H1 (cell line): ENCODE data around the gene CCNI. TPM values are rescaled to one million over a fixed set of nuclear protein-coding genes. Genes with fewer than 3 reads are reported as not detected.

ENCODE experiments used
- CTCF ChIA-PET: fragments of 300-600 bp; sonication (Branson Sonifier 250); formaldehyde crosslinking; loops from one replicate; lab custom pipeline; 2021; ENCODE audit not compliant: partially characterized antibody; lab: Charles Lee
- POLR2A ChIA-PET: fragments of 300-600 bp; sonication (Branson Sonifier 250); formaldehyde crosslinking; loops from one replicate; lab custom pipeline; 2021; ENCODE audit warnings: inconsistent platforms; ENCODE audit not compliant: partially characterized antibody; lab: Charles Lee
- DNase-seq, 2 experiments: peaks; one replicate each; pipeline versions ENCODE4 v3.0.0 to v3.0.0-alpha.2; 2010 to 2022; ENCODE audit warnings: low spot score in 2 of 2, low read depth in 1 of 2, mixed read lengths in 1 of 2
- FAIRE-seq: peaks from 2 replicates; lab custom pipeline; 2011; peaks lifted over from hg19 to GRCh38; lab: Jason Lieb, UNC
- H2AFZ ChIP-seq: 2 replicates; pipeline ENCODE4 v1.8.1; 2012; ENCODE audit warnings: low read length, inconsistent platforms
- H2AK5ac ChIP-seq: 2 replicates; pipeline ENCODE4 v1.6.1; 2013; ENCODE audit warnings: low read depth, low read length
- H2BK120ac ChIP-seq: replicated peaks from 2 replicates; pipeline ENCODE3; 2013; ENCODE audit warnings: low read depth, low read length, inconsistent platforms
- H2BK12ac ChIP-seq: 2 replicates; pipeline ENCODE4 v1.6.1; 2013; ENCODE audit warnings: low read depth, low read length
- H2BK15ac ChIP-seq: 2 replicates; pipeline ENCODE4 v1.6.1; 2013; ENCODE audit warnings: low read length
- H2BK20ac ChIP-seq: 2 replicates; pipeline ENCODE4 v1.6.1; 2013; ENCODE audit warnings: low read length
- H2BK5ac ChIP-seq: 2 replicates; pipeline ENCODE4 v1.6.1; 2013; ENCODE audit warnings: low read depth, low read length
- H3K14ac ChIP-seq: 2 replicates; pipeline ENCODE4 v1.6.1; 2013; ENCODE audit warnings: inconsistent platforms; ENCODE audit not compliant: insufficient read length
- H3K18ac ChIP-seq: 2 replicates; pipeline ENCODE4 v1.6.1; 2013; ENCODE audit warnings: low read length; ENCODE audit errors: extremely low read depth
- H3K23ac ChIP-seq: 2 replicates; pipeline ENCODE4 v1.6.1; 2013; ENCODE audit warnings: inconsistent platforms; ENCODE audit not compliant: insufficient read length
- H3K23me2 ChIP-seq: 2 replicates; pipeline ENCODE4 v1.6.1; 2013; ENCODE audit warnings: low read depth, low read length
- H3K27ac ChIP-seq: 2 replicates; pipeline ENCODE4 v1.6.1; 2011; ENCODE audit warnings: low read depth, low read length, inconsistent platforms
- H3K27me3 ChIP-seq, 4 experiments: replicated peaks in 1 of 4; 1 replicate in 1 of 4; 2 replicates in 3 of 4; pipeline versions ENCODE4 v1.6.1 to v1.8.1; 2011 to 2013; ENCODE audit warnings: low read length in 3 of 4, mild to moderate bottlenecking in 3 of 4, inconsistent platforms in 2 of 4, mixed read lengths in 2 of 4, moderate library complexity in 1 of 4; ENCODE audit not compliant: control insufficient read depth in 3 of 4, insufficient read depth in 3 of 4; ENCODE audit errors: extremely low read depth in 1 of 4
- H3K36me3 ChIP-seq, 4 experiments: 2 replicates each; pipeline versions ENCODE4 v1.6.1 to v1.8.1; 2011 to 2013; ENCODE audit warnings: mild to moderate bottlenecking in 4 of 4, low read length in 3 of 4, moderate library complexity in 2 of 4, control low read depth in 1 of 4, inconsistent platforms in 1 of 4; ENCODE audit not compliant: insufficient read depth in 4 of 4, control insufficient read depth in 2 of 4
- H3K4ac ChIP-seq: replicated peaks from 2 replicates; pipeline ENCODE3; 2013; ENCODE audit warnings: low read length, low read depth, mixed read lengths, inconsistent platforms; ENCODE audit not compliant: insufficient read length
- H3K4me1 ChIP-seq, 4 experiments: replicated peaks in 1 of 4; 1 replicate in 1 of 4; 2 replicates in 3 of 4; pipeline versions ENCODE4 v1.6.1 to v1.8.1; 2011 to 2013; ENCODE audit warnings: low read length in 3 of 4, inconsistent platforms in 2 of 4, mixed read lengths in 1 of 4; ENCODE audit not compliant: insufficient read depth in 4 of 4, control insufficient read depth in 3 of 4
- H3K4me2 ChIP-seq, 2 experiments: 2 replicates each; pipeline versions ENCODE4 v1.6.1 to v1.8.1; 2011 to 2013; ENCODE audit warnings: low read depth in 2 of 2, low read length in 2 of 2, control low read depth in 1 of 2, inconsistent platforms in 1 of 2, mild to moderate bottlenecking in 1 of 2; ENCODE audit not compliant: insufficient read depth in 1 of 2
- H3K4me3 ChIP-seq, 4 experiments: fragments of 200-600, 300-600 bp in 1 of 4; sonication (generic), shearing (Covaris generic), sonication (Bioruptor Twin) in 1 of 4; 2 replicates each; pipeline versions ENCODE4 v1.5.1 to v1.8.1; 2011 to 2016; ENCODE audit warnings: low read length in 4 of 4, low read depth in 3 of 4, control low read depth in 2 of 4, inconsistent platforms in 2 of 4, mild to moderate bottlenecking in 2 of 4, mixed read lengths in 1 of 4, moderate library complexity in 1 of 4; ENCODE audit not compliant: insufficient read depth in 2 of 4; ENCODE audit errors: extremely low read depth in 1 of 4
- H3K56ac ChIP-seq: replicated peaks from 2 replicates; pipeline ENCODE3; 2013; ENCODE audit warnings: low read depth, mild to moderate bottlenecking, mixed read lengths, low read length, inconsistent platforms; ENCODE audit not compliant: insufficient read length
- H3K79me1 ChIP-seq: 2 replicates; pipeline ENCODE4 v1.6.1; 2013; ENCODE audit warnings: low read depth, low read length, control low read depth
- H3K79me2 ChIP-seq, 2 experiments: 2 replicates each; pipeline versions ENCODE4 v1.6.1 to v1.8.1; 2012 to 2013; ENCODE audit warnings: low read length in 2 of 2, mild to moderate bottlenecking in 2 of 2, inconsistent platforms in 1 of 2; ENCODE audit not compliant: insufficient read depth in 2 of 2, control insufficient read depth in 1 of 2
- H3K9ac ChIP-seq, 4 experiments: replicated peaks in 1 of 4; 1 replicate in 1 of 4; 2 replicates in 3 of 4; pipeline versions ENCODE4 v1.6.1 to v1.8.1; 2011 to 2013; ENCODE audit warnings: low read depth in 3 of 4, low read length in 3 of 4, control low read depth in 2 of 4, mild to moderate bottlenecking in 2 of 4, moderate library complexity in 2 of 4, inconsistent platforms in 1 of 4; ENCODE audit errors: extremely low read depth in 1 of 4
- H3K9me3 ChIP-seq, 2 experiments: 2 replicates each; pipeline versions ENCODE4 v1.6.1 to v1.8.1; 2012 to 2013; ENCODE audit warnings: mild to moderate bottlenecking in 2 of 2, moderate library complexity in 2 of 2, control low read depth in 1 of 2, inconsistent platforms in 1 of 2, low read depth in 1 of 2, low read length in 1 of 2, mixed read lengths in 1 of 2; ENCODE audit not compliant: insufficient read depth in 2 of 2
- H4K20me1 ChIP-seq, 2 experiments: replicated peaks in 1 of 2; 2 replicates each; pipeline versions ENCODE3 to v1.8.1; 2011 to 2013; ENCODE audit warnings: inconsistent platforms in 2 of 2, low read length in 2 of 2, mild to moderate bottlenecking in 1 of 2; ENCODE audit not compliant: insufficient read depth in 2 of 2, control insufficient read depth in 1 of 2
- H4K5ac ChIP-seq: 2 replicates; pipeline ENCODE4 v1.6.1; 2013; ENCODE audit warnings: low read length, low read depth, mixed read lengths, inconsistent platforms; ENCODE audit not compliant: insufficient read length
- H4K8ac ChIP-seq: 2 replicates; pipeline ENCODE4 v1.8.0; 2013; ENCODE audit warnings: mild to moderate bottlenecking, moderate library complexity, low read length, inconsistent platforms; ENCODE audit not compliant: insufficient read depth; ENCODE audit errors: extremely low read depth
- H4K91ac ChIP-seq: replicated peaks from 2 replicates; pipeline ENCODE3; 2013; ENCODE audit warnings: low read length, mixed read lengths, inconsistent platforms; ENCODE audit not compliant: insufficient read length
- CEBPB ChIP-seq: IDR thresholded peaks from 2 replicates; pipeline ENCODE4 v1.6.1; 2012; ENCODE audit warnings: low read depth, low read length
- CTBP2 ChIP-seq: IDR thresholded peaks from 2 replicates; pipeline ENCODE4 v1.7.0; 2011; ENCODE audit warnings: borderline replicate concordance, mild to moderate bottlenecking, moderate library complexity, mixed read lengths, low read length; ENCODE audit not compliant: insufficient read depth, insufficient read length
- EGR1 ChIP-seq: IDR thresholded peaks from 2 replicates; pipeline ENCODE4 v1.6.1; 2011; ENCODE audit warnings: low read depth, low read length, borderline replicate concordance
- EP300 ChIP-seq, 2 experiments: IDR thresholded peaks; 1 replicate in 1 of 2; 2 replicates in 1 of 2; pipeline ENCODE4 v1.6.1; 2011 to 2012; ENCODE audit warnings: low read depth in 2 of 2, low read length in 2 of 2, mild to moderate bottlenecking in 2 of 2, borderline replicate concordance in 1 of 2, inconsistent platforms in 1 of 2, moderate library complexity in 1 of 2
- GABPA ChIP-seq: IDR thresholded peaks from 2 replicates; pipeline ENCODE4 v1.6.1; 2011; ENCODE audit warnings: mild to moderate bottlenecking, low read length, moderate library complexity, borderline replicate concordance; ENCODE audit not compliant: insufficient read depth
- GTF2F1 ChIP-seq: IDR thresholded peaks from 2 replicates; pipeline ENCODE4 v1.6.1; 2012; ENCODE audit warnings: low read depth, low read length, improper control_type of control experiment, borderline replicate concordance
- HDAC2 ChIP-seq, 2 experiments: fragments of 300-600 bp in 1 of 2; sonication (generic) in 1 of 2; IDR thresholded peaks; 2 replicates each; pipeline ENCODE4 v1.6.1; 2011 to 2012; ENCODE audit warnings: low read depth in 2 of 2, low read length in 2 of 2, mild to moderate bottlenecking in 2 of 2, moderate library complexity in 2 of 2, borderline replicate concordance in 1 of 2, inconsistent platforms in 1 of 2
- KDM5A ChIP-seq: fragments of 200-600 bp; IDR thresholded peaks from 2 replicates; pipeline ENCODE4 v1.7.1; 2012; ENCODE audit warnings: mild to moderate bottlenecking, low read length, inconsistent platforms, mixed read lengths
- MAFK ChIP-seq: IDR thresholded peaks from 2 replicates; pipeline ENCODE4 v1.6.1; 2012; ENCODE audit warnings: low read depth, mild to moderate bottlenecking, improper control_type of control experiment, low read length
- RBBP5 ChIP-seq: IDR thresholded peaks from 2 replicates; pipeline ENCODE4 v1.7.1; 2012; ENCODE audit warnings: low read depth, mild to moderate bottlenecking, inconsistent platforms, low read length, moderate library complexity, borderline replicate concordance
- RFX5 ChIP-seq: IDR thresholded peaks from 2 replicates; pipeline ENCODE4 v1.6.1; 2011; ENCODE audit warnings: low read depth, low read length, improper control_type of control experiment, borderline replicate concordance
- SAP30 ChIP-seq: fragments of 300-600 bp; sonication (generic); IDR thresholded peaks from 2 replicates; pipeline ENCODE4 v1.7.1; 2012; ENCODE audit warnings: low read length, moderate library complexity, mild to moderate bottlenecking, inconsistent platforms; ENCODE audit not compliant: insufficient read depth, insufficient replicate concordance
- TAF1 ChIP-seq: IDR thresholded peaks from 2 replicates; pipeline ENCODE4 v1.6.1; 2011; ENCODE audit warnings: mild to moderate bottlenecking, low read depth, low read length
- polyA plus RNA-seq, 7 experiments: library from polyadenylated mRNA; depleted of rRNA in 3 of 7; stranded (reverse) in 5 of 7; unstranded in 2 of 7; fragments of >200 nt in 5 of 7; fragments of 200-250 nt in 2 of 7; gene quantifications; 1 replicate in 5 of 7; 2 replicates in 1 of 7; 4 replicates in 1 of 7; pipeline versions ENCODE4 v1.2.1 to v1.2.3, GENCODE V29; 2011 to 2013; ENCODE audit warnings: missing spikeins in 2 of 7, mixed read lengths in 2 of 7
- total RNA-seq: library from RNA; stranded (reverse); fragmentation: NEBNext Ultra II Directional; extraction: Animal tissue kit (Norgen Biotek cat#: 25700); gene quantifications from 2 replicates; pipeline ENCODE4 v1.2.1, GENCODE V29; 2021

CCNI gene
- total and polyA plus RNA-seq, 2 of the 8 experiments (the other 6 are each of a cell fraction or from before 2014, with no cell fraction given) = 97.8 to 234 TPM

DNA sequence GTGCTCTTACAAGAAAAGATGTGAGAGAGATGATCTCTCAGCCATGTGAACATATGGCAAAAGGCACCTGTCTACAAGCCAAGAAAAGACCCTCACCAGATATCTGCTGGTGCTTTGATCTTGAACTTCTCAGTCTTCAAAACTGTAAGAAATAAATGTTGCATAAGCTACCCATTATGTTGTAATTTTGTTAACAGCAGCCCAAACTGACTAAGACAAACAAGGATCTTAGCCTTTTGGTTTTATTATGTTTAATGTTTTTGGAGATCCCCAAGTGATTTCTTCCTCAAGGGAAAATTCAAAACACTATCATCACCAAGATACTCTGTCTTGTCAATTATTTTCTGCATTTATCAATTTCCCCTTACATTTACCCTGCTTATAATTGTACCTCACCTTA, 21.8 kb upstream of the CCNI start:
- ChIA-PET POLR2A (interaction anchor here (1.4 kb wide), 1 partner anchor 21 kb away, joined by 3 read pairs; no protein-coding TSS in a partner anchor), CTCF (interaction anchor here (0.7 to 6.4 kb wide), 15 partner anchors 15 to 1140 kb away, joined by 3 to 73 read pairs (median 4); no protein-coding TSS in a partner anchor)
- no peaks in the 10 kb centered on the region for H3K79me1 ChIP-seq

More for the DNA sequence above, 21.8 kb upstream of the CCNI start:
- Histone ChIP-seq H3K79me2 (no peaks in the 10 kb centered on the region), H4K8ac (no peak overlapping the region), H2AFZ (no peak overlapping the region), H2AK5ac (no peak overlapping the region), H3K14ac (no peak overlapping the region), H3K9ac (no peak overlapping the region), H3K27ac (no peak overlapping the region), H2BK15ac (no peak overlapping the region), H3K4me2 (no peak overlapping the region), H4K91ac (no peak overlapping the region), H3K36me3 (no peaks in the 10 kb centered on the region), H2BK120ac (no peak overlapping the region), H3K56ac (no peak overlapping the region), H3K23me2 (no peaks in the 10 kb centered on the region), H2BK12ac (no peak overlapping the region), H3K4me3 (no peak overlapping the region), H3K18ac (no peak overlapping the region), H2BK20ac (no peak overlapping the region), H3K23ac (no peak overlapping the region), H3K27me3 (no peaks in the 10 kb centered on the region), H3K4ac (no peak overlapping the region), H3K4me1 (no peaks in the 10 kb centered on the region), H3K9me3 (no peaks in the 10 kb centered on the region), H2BK5ac (no peak overlapping the region), H4K20me1 (no peaks in the 10 kb centered on the region), H4K5ac (no peak overlapping the region)
- DNase-seq (no peak), FAIRE-seq (no peak)
- no peak for TF ChIP-seq SAP30
- TF ChIP-seq KDM5A = no peak
- TF ChIP-seq MAFK = no peak
- no peak for TF ChIP-seq RFX5
- TF ChIP-seq EGR1 = no peak
- no peak for TF ChIP-seq CEBPB
- no peak for TF ChIP-seq CTBP2
- no peak for TF ChIP-seq TAF1
- no peak for TF ChIP-seq HDAC2 (IDR thresholded peaks at IDR 0.05; ENCODE audit: borderline replicate concordance in 1 of 2, low read depth in 2 of 2, low read length in 2 of 2)
- TF ChIP-seq EP300 (IDR thresholded peaks at IDR 0.05; ENCODE audit: borderline replicate concordance in 1 of 2, low read depth in 2 of 2, low read length in 2 of 2) = no peak
- TF ChIP-seq RBBP5 = no peak
- TF ChIP-seq GABPA = no peak
- no peak for TF ChIP-seq GTF2F1
